Uterus (tissue), 4 donors: ENCODE results near the gene OPRD1. TPM values are rescaled to one million over a fixed set of nuclear protein-coding genes. Genes with fewer than 3 reads are reported as not detected.
"Not testable (repeated sequence)": the region's sequence is repeated elsewhere in the genome, so short reads cannot be mapped to it uniquely, and the experiment has no call there.

Experiments used
- DNase-seq, 2 donors: peaks; one replicate each; pipeline ENCODE4 v3.0.0-alpha.2; 2019 to 2020
- H3K27ac ChIP-seq, 2 donors: fragments of 200-600 bp; sonication (generic); 1 replicate in 1 of 2; 2 replicates in 1 of 2; pipeline ENCODE4 v1.5.1; 2016 to 2018
- H3K27me3 ChIP-seq, 2 donors: fragments of 200-600 bp; sonication (generic); one replicate each; pipeline ENCODE4 v1.5.1; 2018 to 2019; ENCODE audit warnings: control low read depth in 1 of 2
- H3K36me3 ChIP-seq, 2 donors: fragments of 200-600 bp; sonication (generic); one replicate each; pipeline ENCODE4 v1.5.1; 2019; ENCODE audit warnings: control low read depth in 1 of 2
- H3K4me1 ChIP-seq, 2 donors: fragments of 200-600 bp; sonication (generic); one replicate each; pipeline ENCODE4 v1.5.1; 2018 to 2019; ENCODE audit warnings: control low read depth in 1 of 2
- H3K4me3 ChIP-seq, 2 donors: fragments of 200-600 bp; sonication (generic); 1 replicate in 1 of 2; 2 replicates in 1 of 2; pipeline ENCODE4 v1.5.1; 2018 to 2019; ENCODE audit warnings: mild to moderate bottlenecking in 1 of 2
- H3K9me3 ChIP-seq, 2 donors: fragments of 200-600 bp; sonication (generic); one replicate each; pipeline ENCODE4 v1.5.1; 2019; ENCODE audit warnings: control low read depth in 1 of 2
- CTCF ChIP-seq, 4 experiments: fragments of 200-600 bp in 2 of 4; fragments of 450-650 bp in 2 of 4; sonication (generic) in 2 of 4; IDR thresholded peaks; one replicate each; pipeline ENCODE4 v1.5.1; 2016 to 2019; ENCODE audit warnings: antibody characterized with exemption in 4 of 4, mild to moderate bottlenecking in 2 of 4, moderate library complexity in 1 of 4
- POLR2A ChIP-seq, 2 donors: fragments of 450-650 bp; IDR thresholded peaks; one replicate each; pipeline ENCODE4 v1.6.1; 2016; ENCODE audit warnings: antibody characterized with exemption in 2 of 2, mild to moderate bottlenecking in 1 of 2, moderate library complexity in 1 of 2
- intact Hi-C: fragments of 100-400 bp; cut with DNase I; formaldehyde crosslinking; loops from one replicate; pipeline ENCODE4 v1.15.1; 2023; ENCODE audit warnings: low total_unique reads
- total RNA-seq, 4 donors: library from RNA; depleted of rRNA in 3 of 4; stranded (reverse); fragments of >200 nt in 3 of 4; gene quantifications; one replicate each; pipeline versions ENCODE4 v1.1.0 to v1.2.4, GENCODE V29; 2014 to 2023
- donor health status: DM: yes; HTN: yes; CAD: no.

OPRD1 gene
- total RNA-seq = under 1 TPM in 1 of 4 donors, not detected in 3; 0.07 TPM

GRCh38 chr1:28811766-28812668, at the start of gene OPRD1:
OPRD1 (plus strand) TSS chr1:28812170; CDS start chr1:28812384, 214 bp downstream.
- intact Hi-C loops = no loop called here
- Histone ChIP-seq H3K9me3 (no peaks in the 10 kb centered on the region), H3K36me3 (no peaks in the 10 kb centered on the region), H3K4me3 (no peak within 1 kb of the TSS), H3K27ac (no peak within 1 kb of the TSS), H3K27me3 (peaks cover 0 to 5% of the 10 kb centered on the region in 2 donors), H3K4me1 (peaks cover 0 to 4% of the 10 kb centered on the region in 2 donors)
- TF ChIP-seq CTCF (IDR thresholded peaks at IDR 0.05) = no peak
- no peak for TF ChIP-seq POLR2A (IDR thresholded peaks at IDR 0.05)
- DNase-seq = no peak

- H3K36me3 ChIP-seq = no peaks in the 10 kb centered on the region
- H3K4me1 ChIP-seq = no peaks in the 10 kb centered on the region
- TF ChIP-seq CTCF (IDR thresholded peaks at IDR 0.05) = no peak
- no peak for TF ChIP-seq POLR2A (IDR thresholded peaks at IDR 0.05)
- H3K9me3 ChIP-seq = no peaks in the 10 kb centered on the region
- intact Hi-C loops = no loop called here
- no peak overlapping the region for H3K4me3 ChIP-seq
- no peaks in the 10 kb centered on the region for H3K27me3 ChIP-seq
- DNase-seq = no peak
- no peak overlapping the region for H3K27ac ChIP-seq
Observed at GRCh38 chr1:28766532-28767183, 45.3 kb upstream of the OPRD1 start.

GRCh38 chr1:28770601-28771165, 41.3 kb upstream of the OPRD1 start:
- Histone ChIP-seq H3K4me1 (no peaks in the 10 kb centered on the region), H3K9me3 (no peaks in the 10 kb centered on the region), H3K4me3 (no peak overlapping the region), H3K27ac (no peak overlapping the region), H3K36me3 (no peaks in the 10 kb centered on the region), H3K27me3 (no peaks in the 10 kb centered on the region)
- DNase-seq = no peak
- intact Hi-C loops = no loop called here
- TF ChIP-seq POLR2A (IDR thresholded peaks at IDR 0.05) = no peak

GRCh38 chr1:28771921-28772320, 40.0 kb upstream of the OPRD1 start:
- H3K27me3 ChIP-seq, H3K27ac ChIP-seq, H3K36me3 ChIP-seq, H3K9me3 ChIP-seq, H3K4me3 ChIP-seq, DNase-seq, intact Hi-C loops, H3K4me1 ChIP-seq: not testable (repeated sequence)

GRCh38 chr1:28773105-28773504, 38.9 kb upstream of the OPRD1 start:
- no peak for DNase-seq
- H3K4me1 ChIP-seq = no peaks in the 10 kb centered on the region
- no peaks in the 10 kb centered on the region for H3K27me3 ChIP-seq
- intact Hi-C loops = no loop called here
- no peak overlapping the region for H3K27ac ChIP-seq
- no peaks in the 10 kb centered on the region for H3K36me3 ChIP-seq
- H3K4me3 ChIP-seq = no peak overlapping the region
- H3K9me3 ChIP-seq = no peaks in the 10 kb centered on the region
- TF ChIP-seq CTCF (IDR thresholded peaks at IDR 0.05) (no peak), POLR2A (IDR thresholded peaks at IDR 0.05) (no peak)
